HepG2 (cell line): Measurements from ENCODE around the gene AK9.

ENCODE experiments used
- POLR2A ChIP-seq, 2 experiments: IDR thresholded peaks; 2 replicates each; pipeline ENCODE4 v1.6.1; 2011; ENCODE audit warnings: low read depth in 2 of 2, low read length in 2 of 2, mild to moderate bottlenecking in 1 of 2, moderate library complexity in 1 of 2; ENCODE audit not compliant: insufficient read depth in 1 of 2
- TF ChIP-seq, protein P1 (sequence below): IDR thresholded peaks from 2 replicates; pipeline ENCODE4 v1.6.1; 2012; ENCODE audit warnings: low read length, improper control_type of control experiment

DNA sequence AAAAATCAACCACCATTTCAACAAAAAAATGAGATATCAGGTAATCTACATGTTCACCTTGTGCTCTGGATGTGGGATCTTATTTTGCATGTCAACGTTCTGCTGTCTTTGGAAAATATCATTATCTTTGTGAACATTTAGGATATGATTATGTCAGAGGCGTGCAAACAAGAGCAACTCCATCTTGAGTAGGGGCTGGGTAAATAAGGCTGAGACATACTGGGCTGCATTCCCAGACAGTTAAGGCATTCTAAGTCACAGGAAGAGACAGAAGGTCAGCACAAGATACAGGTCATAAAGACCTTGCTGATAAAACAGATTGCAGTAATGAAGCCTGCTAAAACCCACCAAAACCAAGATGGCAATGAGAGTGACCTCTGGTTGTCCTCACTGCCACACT is 179.2 kb downstream of the AK9 start:
- TF ChIP-seq, protein P1, sequence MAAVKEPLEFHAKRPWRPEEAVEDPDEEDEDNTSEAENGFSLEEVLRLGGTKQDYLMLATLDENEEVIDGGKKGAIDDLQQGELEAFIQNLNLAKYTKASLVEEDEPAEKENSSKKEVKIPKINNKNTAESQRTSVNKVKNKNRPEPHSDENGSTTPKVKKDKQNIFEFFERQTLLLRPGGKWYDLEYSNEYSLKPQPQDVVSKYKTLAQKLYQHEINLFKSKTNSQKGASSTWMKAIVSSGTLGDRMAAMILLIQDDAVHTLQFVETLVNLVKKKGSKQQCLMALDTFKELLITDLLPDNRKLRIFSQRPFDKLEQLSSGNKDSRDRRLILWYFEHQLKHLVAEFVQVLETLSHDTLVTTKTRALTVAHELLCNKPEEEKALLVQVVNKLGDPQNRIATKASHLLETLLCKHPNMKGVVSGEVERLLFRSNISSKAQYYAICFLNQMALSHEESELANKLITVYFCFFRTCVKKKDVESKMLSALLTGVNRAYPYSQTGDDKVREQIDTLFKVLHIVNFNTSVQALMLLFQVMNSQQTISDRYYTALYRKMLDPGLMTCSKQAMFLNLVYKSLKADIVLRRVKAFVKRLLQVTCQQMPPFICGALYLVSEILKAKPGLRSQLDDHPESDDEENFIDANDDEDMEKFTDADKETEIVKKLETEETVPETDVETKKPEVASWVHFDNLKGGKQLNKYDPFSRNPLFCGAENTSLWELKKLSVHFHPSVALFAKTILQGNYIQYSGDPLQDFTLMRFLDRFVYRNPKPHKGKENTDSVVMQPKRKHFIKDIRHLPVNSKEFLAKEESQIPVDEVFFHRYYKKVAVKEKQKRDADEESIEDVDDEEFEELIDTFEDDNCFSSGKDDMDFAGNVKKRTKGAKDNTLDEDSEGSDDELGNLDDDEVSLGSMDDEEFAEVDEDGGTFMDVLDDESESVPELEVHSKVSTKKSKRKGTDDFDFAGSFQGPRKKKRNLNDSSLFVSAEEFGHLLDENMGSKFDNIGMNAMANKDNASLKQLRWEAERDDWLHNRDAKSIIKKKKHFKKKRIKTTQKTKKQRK = no peak
- no peak for TF ChIP-seq POLR2A (IDR thresholded peaks at IDR 0.05; ENCODE audit: insufficient read depth in 1 of 2, low read depth in 2 of 2, low read length in 2 of 2)
